Measurements from ENCODE around the gene FADS3.

The FADS3 gene

DNA sequence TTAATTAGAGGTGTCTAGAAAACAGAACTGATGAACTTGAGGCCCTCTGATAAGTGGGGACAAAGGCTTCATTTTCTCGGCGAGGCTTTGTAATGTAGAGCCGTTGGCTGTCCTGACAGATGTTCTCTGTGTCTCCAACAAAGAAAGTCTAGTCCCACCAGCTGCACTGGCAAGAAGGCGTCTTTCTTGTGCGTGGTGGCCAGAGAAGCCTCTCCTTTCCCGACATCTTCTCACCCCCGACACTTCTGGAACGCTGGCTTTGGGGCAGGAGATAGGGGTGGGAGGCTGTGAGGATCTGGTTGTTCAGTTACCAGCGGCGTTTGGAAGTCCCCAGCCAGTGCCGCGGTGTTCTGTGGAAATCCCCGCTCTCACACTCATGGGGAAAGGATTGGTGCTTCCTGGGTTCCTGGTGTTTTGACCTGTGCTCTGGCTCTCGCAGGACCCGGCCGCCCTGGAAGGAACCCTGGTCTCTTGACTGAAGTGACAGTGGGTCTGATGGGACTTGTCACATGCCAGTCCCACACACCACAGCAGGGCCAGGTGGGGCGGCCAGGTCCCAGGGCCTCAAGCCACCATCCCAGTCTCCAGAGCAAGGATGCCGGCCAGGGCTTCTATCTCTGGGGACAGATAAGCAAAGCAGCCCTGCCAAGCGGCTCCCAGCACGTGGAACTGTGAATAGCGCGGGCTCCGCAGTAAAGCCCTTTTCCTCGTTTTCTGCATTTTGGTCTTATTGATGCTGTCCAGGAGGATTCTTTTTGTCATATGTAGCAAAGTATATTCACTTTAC, 40.0 kb downstream of the FADS3 start:
- no peak for ATAC-seq
- TF ChIP-seq ZFP3 (CRISPR knock-in tag; IDR thresholded peaks at IDR 0.05) (no peak), ZNF565 (CRISPR knock-in tag; conservative IDR thresholded peaks at IDR 0.05; ENCODE audit: low read depth) (no peak), CSDC2 (CRISPR knock-in tag; IDR thresholded peaks at IDR 0.05) (no peak), PPARA (CRISPR knock-in tag; IDR thresholded peaks at IDR 0.05; ENCODE audit: borderline replicate concordance) (no peak), SNAI2 (CRISPR knock-in tag; IDR thresholded peaks at IDR 0.05) (no peak), TSHZ2 (CRISPR knock-in tag; IDR thresholded peaks at IDR 0.05) (no peak), GLIS3 (CRISPR knock-in tag; IDR thresholded peaks at IDR 0.05) (no peak), ZC3H10 (CRISPR knock-in tag; IDR thresholded peaks at IDR 0.05) (no peak), ZFP30 (CRISPR knock-in tag; IDR thresholded peaks at IDR 0.05) (no peak), TOX (CRISPR knock-in tag; IDR thresholded peaks at IDR 0.05; ENCODE audit: borderline replicate concordance) (no peak), OSR1 (CRISPR knock-in tag; IDR thresholded peaks at IDR 0.05) (no peak), ZNF8 (CRISPR knock-in tag; IDR thresholded peaks at IDR 0.05) (no peak), ARNTL (CRISPR knock-in tag; IDR thresholded peaks at IDR 0.05; ENCODE audit: borderline replicate concordance, low read depth) (no peak), TCF4 (CRISPR knock-in tag; IDR thresholded peaks at IDR 0.05; ENCODE audit: borderline replicate concordance) (no peak), BACH2 (CRISPR knock-in tag; IDR thresholded peaks at IDR 0.05; ENCODE audit: borderline replicate concordance) (no peak), CSRNP3 (CRISPR knock-in tag; IDR thresholded peaks at IDR 0.05) (no peak)
- TF ChIP-seq, protein P1, sequence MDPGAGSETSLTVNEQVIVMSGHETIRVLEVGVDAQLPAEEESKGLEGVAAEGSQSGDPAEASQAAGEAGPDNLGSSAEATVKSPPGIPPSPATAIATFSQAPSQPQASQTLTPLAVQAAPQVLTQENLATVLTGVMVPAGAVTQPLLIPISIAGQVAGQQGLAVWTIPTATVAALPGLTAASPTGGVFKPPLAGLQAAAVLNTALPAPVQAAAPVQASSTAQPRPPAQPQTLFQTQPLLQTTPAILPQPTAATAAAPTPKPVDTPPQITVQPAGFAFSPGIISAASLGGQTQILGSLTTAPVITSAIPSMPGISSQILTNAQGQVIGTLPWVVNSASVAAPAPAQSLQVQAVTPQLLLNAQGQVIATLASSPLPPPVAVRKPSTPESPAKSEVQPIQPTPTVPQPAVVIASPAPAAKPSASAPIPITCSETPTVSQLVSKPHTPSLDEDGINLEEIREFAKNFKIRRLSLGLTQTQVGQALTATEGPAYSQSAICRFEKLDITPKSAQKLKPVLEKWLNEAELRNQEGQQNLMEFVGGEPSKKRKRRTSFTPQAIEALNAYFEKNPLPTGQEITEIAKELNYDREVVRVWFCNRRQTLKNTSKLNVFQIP (CRISPR knock-in tag; IDR thresholded peaks at IDR 0.05; ENCODE audit: borderline replicate concordance, low read depth): no peak
- TF ChIP-seq, protein P2, sequence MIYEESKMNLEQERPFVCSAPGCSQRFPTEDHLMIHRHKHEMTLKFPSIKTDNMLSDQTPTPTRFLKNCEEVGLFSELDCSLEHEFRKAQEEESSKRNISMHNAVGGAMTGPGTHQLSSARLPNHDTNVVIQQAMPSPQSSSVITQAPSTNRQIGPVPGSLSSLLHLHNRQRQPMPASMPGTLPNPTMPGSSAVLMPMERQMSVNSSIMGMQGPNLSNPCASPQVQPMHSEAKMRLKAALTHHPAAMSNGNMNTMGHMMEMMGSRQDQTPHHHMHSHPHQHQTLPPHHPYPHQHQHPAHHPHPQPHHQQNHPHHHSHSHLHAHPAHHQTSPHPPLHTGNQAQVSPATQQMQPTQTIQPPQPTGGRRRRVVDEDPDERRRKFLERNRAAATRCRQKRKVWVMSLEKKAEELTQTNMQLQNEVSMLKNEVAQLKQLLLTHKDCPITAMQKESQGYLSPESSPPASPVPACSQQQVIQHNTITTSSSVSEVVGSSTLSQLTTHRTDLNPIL (CRISPR knock-in tag; IDR thresholded peaks at IDR 0.05; ENCODE audit: low read depth): no peak

DNA sequence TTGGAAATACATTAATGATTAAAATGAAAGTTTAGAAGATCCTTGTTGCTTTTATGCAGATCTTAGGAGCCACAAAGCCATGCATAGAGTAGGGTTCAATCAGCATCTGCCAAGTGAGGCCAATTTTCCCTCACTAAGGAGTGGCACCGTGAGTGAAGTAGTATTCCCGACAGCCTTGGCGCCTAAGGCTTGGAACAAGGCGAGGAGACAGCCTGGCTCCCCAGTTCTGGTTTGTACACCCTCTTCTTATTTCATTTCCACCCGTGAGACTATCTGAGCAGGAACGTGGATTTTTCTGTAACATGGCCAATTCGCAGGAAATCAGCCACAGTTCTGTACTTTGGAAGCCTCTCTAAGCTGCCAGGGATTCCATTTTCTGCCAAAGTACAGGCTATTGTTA, 40.7 kb downstream of the FADS3 start:
- ATAC-seq: no peak
- TF ChIP-seq TCF4 (CRISPR knock-in tag; IDR thresholded peaks at IDR 0.05; ENCODE audit: borderline replicate concordance) (no peak), CSDC2 (CRISPR knock-in tag; IDR thresholded peaks at IDR 0.05) (no peak), ARNTL (CRISPR knock-in tag; IDR thresholded peaks at IDR 0.05; ENCODE audit: borderline replicate concordance, low read depth) (no peak), ZNF70 (CRISPR knock-in tag; IDR thresholded peaks at IDR 0.05) (no peak), SNAI2 (CRISPR knock-in tag; IDR thresholded peaks at IDR 0.05) (no peak)

- TF ChIP-seq ZFP30 (CRISPR knock-in tag; IDR thresholded peaks at IDR 0.05) (no peak), CSDC2 (CRISPR knock-in tag; IDR thresholded peaks at IDR 0.05) (no peak)
- no peak for ATAC-seq
These were observed 42.7 kb downstream of the FADS3 start for GRCh38 chr11:61848631-61849030.

DNA sequence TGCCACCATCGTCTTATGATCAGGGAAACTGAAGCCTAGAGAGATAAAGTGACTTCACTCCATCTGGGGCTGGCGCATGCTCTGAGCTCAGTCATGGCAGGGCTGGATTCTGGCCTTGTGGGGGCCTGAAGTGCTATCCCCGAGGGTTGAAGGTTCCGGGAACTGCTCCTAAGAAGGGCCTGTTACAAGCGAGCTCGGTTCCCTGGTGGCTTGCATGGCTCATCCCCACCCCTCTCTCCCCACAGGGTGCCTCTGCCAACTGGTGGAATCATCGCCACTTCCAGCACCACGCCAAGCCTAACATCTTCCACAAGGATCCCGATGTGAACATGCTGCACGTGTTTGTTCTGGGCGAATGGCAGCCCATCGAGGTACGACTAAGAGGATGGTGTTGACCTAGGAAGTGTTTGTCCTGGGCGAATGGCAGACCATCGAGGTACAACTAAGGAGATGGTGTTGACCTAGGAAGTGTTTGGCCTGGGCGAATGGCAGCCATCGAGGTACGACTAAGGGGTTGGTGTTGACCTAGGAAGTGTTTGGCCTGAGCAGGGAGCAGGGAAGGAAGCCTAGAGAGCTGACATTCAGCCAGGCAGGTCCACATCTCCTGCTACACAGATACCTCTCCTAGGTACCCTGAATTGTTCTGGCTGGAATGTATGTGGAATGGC, 43.3 kb downstream of the FADS3 start:
- ATAC-seq: no peak
- TF ChIP-seq ZFP3 (CRISPR knock-in tag; IDR thresholded peaks at IDR 0.05) (no peak), TCF4 (CRISPR knock-in tag; IDR thresholded peaks at IDR 0.05; ENCODE audit: borderline replicate concordance) (no peak)
